MM.1S (cell line): Measurements from ENCODE around the gene AGO1.

Experiments used
- DNase-seq: peaks from one replicate; pipeline ENCODE4 v3.0.0-alpha.2; 2015
- H2AFZ ChIP-seq: fragments of 300-600 bp; sonication (generic); 2 replicates; pipeline ENCODE4 v1.6.0; 2016; ENCODE audit warnings: antibody characterized with exemption, low read length
- H3F3A ChIP-seq: fragments of 300-600 bp; sonication (generic); 2 replicates; pipeline ENCODE4 v1.6.1; 2016; ENCODE audit warnings: mild to moderate bottlenecking, antibody characterized with exemption, low read length, moderate library complexity, mixed read lengths; ENCODE audit not compliant: insufficient read depth
- H3K27ac ChIP-seq: fragments of 300-600 bp; sonication (generic); 2 replicates; pipeline ENCODE4 v1.5.1; 2016; ENCODE audit warnings: mild to moderate bottlenecking, low read length
- H3K27me3 ChIP-seq: fragments of 300-600 bp; sonication (generic); replicated peaks from 2 replicates; pipeline ENCODE4 v1.6.0; 2016; ENCODE audit warnings: low read length; ENCODE audit not compliant: insufficient read depth
- H3K36me3 ChIP-seq: fragments of 300-600 bp; sonication (generic); replicated peaks from 2 replicates; pipeline ENCODE4 v1.6.1; 2016; ENCODE audit warnings: mild to moderate bottlenecking, low read length, mixed read lengths; ENCODE audit not compliant: insufficient read depth
- H3K4me1 ChIP-seq: fragments of 300-600 bp; sonication (generic); 2 replicates; pipeline ENCODE4 v1.6.1; 2016; ENCODE audit warnings: low read length, mixed read lengths
- H3K4me2 ChIP-seq: fragments of 300-600 bp; sonication (generic); 2 replicates; pipeline ENCODE4 v1.6.0; 2016; ENCODE audit warnings: low read depth, low read length
- H3K4me3 ChIP-seq: fragments of 300-600 bp; sonication (generic); 2 replicates; pipeline ENCODE4 v1.5.1; 2016; ENCODE audit warnings: low read length, mixed read lengths
- H3K79me2 ChIP-seq: fragments of 300-600 bp; sonication (generic); 2 replicates; pipeline ENCODE4 v1.6.1; 2016; ENCODE audit warnings: mixed run types, low read length, mixed read lengths
- H3K9ac ChIP-seq: fragments of 300-600 bp; sonication (generic); 2 replicates; pipeline ENCODE4 v1.6.1; 2016; ENCODE audit warnings: low read length, mixed read lengths
- H3K9me2 ChIP-seq: fragments of 300-600 bp; sonication (generic); replicated peaks from 2 replicates; pipeline ENCODE4 v1.6.1; 2016; ENCODE audit warnings: mild to moderate bottlenecking, low read length, mixed read lengths; ENCODE audit not compliant: insufficient read depth
- H3K9me3 ChIP-seq: fragments of 300-600 bp; sonication (generic); replicated peaks from 2 replicates; pipeline ENCODE4 v1.6.1; 2016; ENCODE audit warnings: mild to moderate bottlenecking, low read length, mixed read lengths; ENCODE audit not compliant: insufficient read depth
- H4K20me1 ChIP-seq: fragments of 300-600 bp; sonication (generic); 2 replicates; pipeline ENCODE4 v1.6.1; 2016; ENCODE audit warnings: mild to moderate bottlenecking, low read length, moderate library complexity, mixed read lengths; ENCODE audit not compliant: insufficient read depth
- CTCF ChIP-seq: fragments of 300-600 bp; sonication (generic); IDR thresholded peaks from 2 replicates; pipeline ENCODE4 v1.5.1; 2016; ENCODE audit warnings: antibody characterized with exemption, low read length, mixed read lengths
- EZH2 ChIP-seq: fragments of 300-600 bp; sonication (generic); optimal IDR thresholded peaks from 2 replicates; pipeline ENCODE3; 2017; ENCODE audit warnings: low read depth, mild to moderate bottlenecking, antibody characterized with exemption, low read length, mixed read lengths
- EZH2phosphoT487 ChIP-seq: fragments of 300-600 bp; sonication (generic); IDR thresholded peaks from 2 replicates; pipeline ENCODE4 v1.6.1; 2018; ENCODE audit warnings: antibody characterized with exemption, low read length

The AGO1 gene

DNA sequence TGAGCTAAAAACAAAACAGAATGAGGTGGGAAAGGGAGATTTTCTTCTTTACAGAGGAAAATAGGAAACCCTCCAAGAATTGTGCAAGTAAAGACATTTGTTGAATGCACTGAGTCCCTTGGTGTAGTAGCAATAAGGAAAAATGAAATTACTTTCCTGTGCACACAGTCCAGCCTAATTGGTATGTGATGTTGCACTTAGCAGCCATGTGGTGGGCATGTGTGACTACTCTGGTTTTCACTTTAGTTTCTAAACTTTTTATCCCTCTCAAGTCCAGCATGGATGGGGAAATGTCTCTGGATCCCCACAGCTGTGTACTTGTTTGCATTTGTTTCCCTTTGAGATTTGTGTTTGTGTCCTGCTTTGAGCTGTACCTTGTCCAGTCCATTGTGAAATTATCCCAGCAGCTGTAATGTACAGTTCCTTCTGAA lies 40.8 kb downstream of the AGO1 start:
- Histone ChIP-seq H3K9ac (no peak overlapping the region), H3K36me3 (no peaks in the 10 kb centered on the region), H2AFZ (no peak overlapping the region), H3F3A (no peaks in the 10 kb centered on the region), H3K27me3 (no peaks in the 10 kb centered on the region), H3K79me2 (no peaks in the 10 kb centered on the region), H3K27ac (no peak overlapping the region), H4K20me1 (no peaks in the 10 kb centered on the region), H3K4me1 (no peaks in the 10 kb centered on the region), H3K9me2 (no peaks in the 10 kb centered on the region), H3K4me3 (no peak overlapping the region), H3K9me3 (no peaks in the 10 kb centered on the region), H3K4me2 (no peak overlapping the region)
- TF ChIP-seq EZH2phosphoT487 (no peak), EZH2 (no peak), CTCF (no peak)
- no peak for DNase-seq

DNA sequence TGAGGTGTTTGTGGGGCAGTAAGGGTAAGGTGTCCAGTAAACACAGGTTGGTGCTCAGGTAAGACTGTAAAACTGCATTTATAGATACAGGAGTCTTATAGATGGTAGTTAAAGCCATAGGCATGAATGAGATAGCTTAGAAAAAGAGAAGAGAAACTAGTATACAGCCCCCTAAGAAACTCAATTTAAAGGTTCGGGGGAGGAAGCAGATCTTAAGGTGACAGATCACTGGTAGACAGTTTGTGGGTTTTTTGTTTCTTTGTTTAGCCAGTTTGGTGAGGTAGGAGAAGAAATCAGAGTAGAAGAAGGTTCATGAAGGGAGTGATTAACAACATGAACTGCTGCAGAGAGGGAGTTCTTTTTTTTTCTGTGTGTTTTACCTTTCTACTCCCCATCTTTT lies 41.8 kb downstream of the AGO1 start:
- no peak for DNase-seq

GRCh38 chr1:35925741-35926140 lies 42.7 kb downstream of the AGO1 start:
- no peaks in the 10 kb centered on the region for H3K27me3 ChIP-seq
- H4K20me1 ChIP-seq: no peaks in the 10 kb centered on the region
- no peak overlapping the region for H3K4me3 ChIP-seq
- H3K9ac ChIP-seq: no peak overlapping the region
- peaks cover 11% of the 10 kb centered on the region for H3F3A ChIP-seq
- H3K27ac ChIP-seq: no peak overlapping the region
- H2AFZ ChIP-seq: no peak overlapping the region
- H3K9me3 ChIP-seq: no peaks in the 10 kb centered on the region
- DNase-seq: no peak
- H3K4me1 ChIP-seq: no peaks in the 10 kb centered on the region
- TF ChIP-seq CTCF: no peak
- TF ChIP-seq EZH2: no peak
- no peak for TF ChIP-seq EZH2phosphoT487
- no peaks in the 10 kb centered on the region for H3K36me3 ChIP-seq
- H3K9me2 ChIP-seq: no peaks in the 10 kb centered on the region
- H3K79me2 ChIP-seq: no peaks in the 10 kb centered on the region
- no peak overlapping the region for H3K4me2 ChIP-seq

More for the DNA sequence above, 41.8 kb downstream of the AGO1 start:
- no peaks in the 10 kb centered on the region for H3K4me1 ChIP-seq
- H3K4me3 ChIP-seq: no peak overlapping the region
- no peaks in the 10 kb centered on the region for H3K9me2 ChIP-seq
- H3K9me3 ChIP-seq: no peaks in the 10 kb centered on the region
- no peaks in the 10 kb centered on the region for H3K36me3 ChIP-seq
- no peaks in the 10 kb centered on the region for H3K79me2 ChIP-seq
- H2AFZ ChIP-seq: no peak overlapping the region
- H3K27ac ChIP-seq: no peak overlapping the region
- H3F3A ChIP-seq: peaks cover 2% of the 10 kb centered on the region; the same call in 1 of the 2 replicates
- H3K27me3 ChIP-seq: no peaks in the 10 kb centered on the region
- no peak overlapping the region for H3K9ac ChIP-seq
- no peak overlapping the region for H3K4me2 ChIP-seq
- H4K20me1 ChIP-seq: no peaks in the 10 kb centered on the region
- TF ChIP-seq EZH2: no peak
- TF ChIP-seq EZH2phosphoT487: no peak
- no peak for TF ChIP-seq CTCF
